Erythroblast (primary cell): ENCODE measurements around the gene TMEM250.

ENCODE experiments used
- GATA1 ChIP-seq: IDR thresholded peaks from 2 replicates; pipeline ENCODE4 v1.6.1; 2011; ENCODE audit warnings: low read depth, mild to moderate bottlenecking, control low read depth, low read length, moderate library complexity
- POLR2A ChIP-seq: IDR thresholded peaks from 2 replicates; pipeline ENCODE4 v1.6.1; 2011; ENCODE audit warnings: mild to moderate bottlenecking, low read length

- no peak for TF ChIP-seq POLR2A
- no peak for TF ChIP-seq GATA1
These were observed 29.0 kb downstream of the TMEM250 start for GRCh38 chr9:136089697-136090045.
